Measurements from ENCODE around the gene HHIPL2. TPM values are rescaled to one million over a fixed set of nuclear protein-coding genes. Genes with fewer than 3 reads are reported as not detected.

HHIPL2 gene
- total RNA-seq, 1 experiment from 2014 or later: 1.8 TPM

Small RNAs within 50 kb of the gene (small RNA-seq; reads per million reads assigned to genes)
- not detected for gene RNU6-791P

Other genes starting within 250 kb of the HHIPL2 start
- gene TAF1A, start 41.8 kb upstream of the HHIPL2 start, total RNA-seq (2014; rRNA removed; shearing (Covaris generic)): 4.8 and 5.3 TPM in 2 replicates
- 19.0 and 38.3 TPM in 2 replicates for gene MIA3, start 70.0 kb upstream of the HHIPL2 start, total RNA-seq (2014; rRNA removed; shearing (Covaris generic))
- 9.3 and 10.6 TPM in 2 replicates for gene AIDA, start 164.4 kb upstream of the HHIPL2 start, total RNA-seq (2014; rRNA removed; shearing (Covaris generic))
- 21.0 and 30.6 TPM in 2 replicates for gene BROX, start 164.5 kb upstream of the HHIPL2 start, total RNA-seq (2014; rRNA removed; shearing (Covaris generic))
- 2.8 TPM in 1 of 2 replicates, not detected in the other for gene FAM177B, start 189.1 kb upstream of the HHIPL2 start, total RNA-seq (2014; rRNA removed; shearing (Covaris generic))